Subcutaneous abdominal adipose tissue (tissue), 5 donors: ENCODE data around the gene FRMD6.
"Not testable (repeated sequence)": the region's sequence is repeated elsewhere in the genome, so short reads cannot be mapped to it uniquely, and the experiment has no call there.

Experiments used
- H3K27ac ChIP-seq: one replicate; pipeline ENCODE4 v1.7.0; 2013; ENCODE audit warnings: low read depth, mild to moderate bottlenecking, inconsistent platforms, low read length, moderate library complexity
- H3K27me3 ChIP-seq, 5 donors: one replicate each; pipeline ENCODE4 v1.7.0; 2013; ENCODE audit warnings: low read length in 5 of 5, inconsistent platforms in 1 of 5; ENCODE audit not compliant: control insufficient read depth in 5 of 5, insufficient read depth in 4 of 5
- H3K36me3 ChIP-seq, 5 donors: one replicate each; pipeline ENCODE4 v1.7.0; 2013; ENCODE audit warnings: low read length in 5 of 5; ENCODE audit not compliant: control insufficient read depth in 5 of 5, insufficient read depth in 5 of 5
- H3K4me1 ChIP-seq, 5 donors: one replicate each; pipeline ENCODE4 v1.7.0; 2013; ENCODE audit warnings: low read length in 5 of 5, mild to moderate bottlenecking in 3 of 5, moderate library complexity in 1 of 5; ENCODE audit not compliant: control insufficient read depth in 5 of 5, insufficient read depth in 5 of 5
- H3K4me3 ChIP-seq, 5 donors: one replicate each; pipeline ENCODE4 v1.7.0; 2013; ENCODE audit warnings: low read length in 5 of 5, low read depth in 1 of 5
- H3K9ac ChIP-seq, 5 donors: one replicate each; pipeline ENCODE4 v1.7.0; 2013; ENCODE audit warnings: low read length in 5 of 5, mild to moderate bottlenecking in 4 of 5, moderate library complexity in 3 of 5
- H3K9me3 ChIP-seq, 5 donors: one replicate each; pipeline ENCODE4 v1.7.0; 2013; ENCODE audit warnings: low read length in 5 of 5; ENCODE audit not compliant: control insufficient read depth in 5 of 5
- donor health status: healthy.
- donor health status: healthy.
- donor health status: healthy.
- donor health status: healthy.
- donor health status: healthy.

FRMD6 gene

DNA sequence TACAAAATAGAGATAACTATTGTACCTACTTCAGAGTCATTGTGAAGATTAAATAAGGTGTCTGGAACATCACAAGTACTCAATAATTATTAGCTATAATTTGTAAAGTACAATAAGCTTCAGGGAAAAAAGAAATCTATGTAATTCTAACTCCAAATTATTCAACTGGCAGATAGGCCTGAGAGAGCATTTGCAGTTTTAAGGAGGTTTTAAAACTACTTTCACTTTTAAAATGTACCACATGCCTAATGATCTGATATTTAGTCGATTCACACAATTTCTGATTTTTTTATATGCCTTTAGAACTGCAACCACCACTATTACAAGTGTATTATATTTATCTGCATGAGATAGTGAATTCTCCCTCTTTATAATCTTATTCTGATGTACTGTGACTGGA lies 24.9 kb upstream of the FRMD6 start:
- Histone ChIP-seq H3K27me3 (no peaks in the 10 kb centered on the region), H3K4me1 (no peaks in the 10 kb centered on the region), H3K9me3 (peaks cover 0 to 3% (median 0%) of the 10 kb centered on the region in 5 donors), H3K27ac (no peak overlapping the region), H3K9ac (peak overlapping the region in 1 of 5 donors; percentile 16), H3K4me3 (no peak overlapping the region), H3K36me3 (no peaks in the 10 kb centered on the region)

DNA sequence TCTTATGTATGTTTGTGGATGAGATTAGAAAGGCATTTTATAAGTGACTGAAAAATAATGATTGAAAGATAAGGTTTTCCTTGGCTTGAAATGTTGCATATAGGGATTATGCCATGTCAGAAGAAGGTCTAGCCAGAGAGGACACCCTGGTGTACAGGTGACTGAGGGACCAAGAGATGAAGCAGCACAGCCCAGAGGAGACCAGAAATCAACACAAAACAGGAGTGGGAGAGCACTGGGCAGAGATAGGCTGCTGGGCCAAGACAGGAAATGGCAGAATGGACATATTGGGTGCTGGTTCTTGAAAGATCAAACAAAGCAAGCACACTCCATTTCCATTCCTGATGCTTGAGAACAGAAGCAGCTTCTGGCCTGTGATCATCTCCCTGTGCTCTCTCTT lies 24.4 kb upstream of the FRMD6 start:
- no peaks in the 10 kb centered on the region for H3K4me1 ChIP-seq
- H3K27me3 ChIP-seq = no peaks in the 10 kb centered on the region
- no peak overlapping the region for H3K9ac ChIP-seq

DNA sequence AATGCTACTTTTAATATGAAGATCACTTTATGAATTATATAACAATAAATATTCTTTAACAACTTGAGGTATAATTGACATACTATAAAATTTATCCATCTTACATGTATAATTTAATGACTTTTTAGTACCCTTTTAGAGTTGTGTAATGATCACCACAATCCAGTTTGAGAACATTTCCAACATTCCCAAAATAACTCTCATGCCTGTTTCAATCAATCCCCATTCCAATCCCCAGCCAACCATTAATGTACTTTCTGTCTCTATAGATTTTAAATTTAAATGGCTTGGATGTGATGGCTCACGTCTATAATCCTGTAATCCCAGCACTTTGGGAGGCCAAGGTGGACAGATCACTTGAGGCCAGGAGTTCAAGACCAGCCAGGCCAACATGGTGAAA lies 23.5 kb upstream of the FRMD6 start:
- Histone ChIP-seq H3K4me3 (no peak overlapping the region), H3K36me3 (no peaks in the 10 kb centered on the region), H3K4me1 (no peaks in the 10 kb centered on the region), H3K27ac (no peak overlapping the region), H3K27me3 (no peaks in the 10 kb centered on the region), H3K9me3 (peaks cover 0 to 3% (median 0%) of the 10 kb centered on the region in 5 donors), H3K9ac (no peak overlapping the region)

More for the DNA sequence above, 24.4 kb upstream of the FRMD6 start:
- Histone ChIP-seq H3K4me3 (no peak overlapping the region), H3K9me3 (peaks cover 0 to 3% (median 0%) of the 10 kb centered on the region in 5 donors), H3K27ac (no peak overlapping the region), H3K36me3 (no peaks in the 10 kb centered on the region)

- H3K27ac ChIP-seq = no peak overlapping the region
- no peak overlapping the region for H3K9ac ChIP-seq
- no peaks in the 10 kb centered on the region for H3K36me3 ChIP-seq
- H3K4me3 ChIP-seq = no peak overlapping the region
- no peaks in the 10 kb centered on the region for H3K4me1 ChIP-seq
- no peaks in the 10 kb centered on the region for H3K27me3 ChIP-seq
- peaks cover 0 to 3% (median 0%) of the 10 kb centered on the region in 5 donors for H3K9me3 ChIP-seq
Measured at GRCh38 chr14:51630987-51631386, 20.7 kb upstream of the FRMD6 start.

DNA sequence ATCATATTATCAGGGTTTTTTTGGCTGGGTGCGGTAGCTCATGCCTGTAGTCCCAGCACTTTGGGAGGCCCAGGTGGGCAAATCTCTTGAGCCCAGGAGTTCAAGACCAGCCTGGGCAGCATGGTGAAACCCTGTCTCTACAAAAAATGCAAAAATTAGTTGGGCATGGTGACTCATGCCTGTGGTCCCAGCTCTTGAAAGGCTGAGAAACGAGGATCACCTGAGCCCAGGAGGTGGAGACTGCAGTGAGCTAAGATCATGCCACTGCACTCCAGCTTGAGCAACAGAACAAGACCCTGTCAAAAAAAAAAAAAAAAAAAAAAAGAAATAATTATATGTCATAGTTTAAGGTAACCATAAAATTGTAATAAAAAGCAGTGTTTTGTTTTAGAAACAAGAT lies 18.4 kb upstream of the FRMD6 start:
- not testable (repeated sequence) for H3K4me1 ChIP-seq, H3K27me3 ChIP-seq, H3K27ac ChIP-seq, H3K9ac ChIP-seq, H3K9me3 ChIP-seq, H3K4me3 ChIP-seq, H3K36me3 ChIP-seq

GRCh38 chr14:51636109-51636508 lies 15.6 kb upstream of the FRMD6 start:
- Histone ChIP-seq H3K27me3 (no peaks in the 10 kb centered on the region), H3K4me3 (no peak overlapping the region), H3K27ac (no peak overlapping the region), H3K9me3 (no peaks in the 10 kb centered on the region), H3K4me1 (peaks cover 0 to 9% (median 4%) of the 10 kb centered on the region in 5 donors), H3K9ac (no peak overlapping the region), H3K36me3 (no peaks in the 10 kb centered on the region)

DNA sequence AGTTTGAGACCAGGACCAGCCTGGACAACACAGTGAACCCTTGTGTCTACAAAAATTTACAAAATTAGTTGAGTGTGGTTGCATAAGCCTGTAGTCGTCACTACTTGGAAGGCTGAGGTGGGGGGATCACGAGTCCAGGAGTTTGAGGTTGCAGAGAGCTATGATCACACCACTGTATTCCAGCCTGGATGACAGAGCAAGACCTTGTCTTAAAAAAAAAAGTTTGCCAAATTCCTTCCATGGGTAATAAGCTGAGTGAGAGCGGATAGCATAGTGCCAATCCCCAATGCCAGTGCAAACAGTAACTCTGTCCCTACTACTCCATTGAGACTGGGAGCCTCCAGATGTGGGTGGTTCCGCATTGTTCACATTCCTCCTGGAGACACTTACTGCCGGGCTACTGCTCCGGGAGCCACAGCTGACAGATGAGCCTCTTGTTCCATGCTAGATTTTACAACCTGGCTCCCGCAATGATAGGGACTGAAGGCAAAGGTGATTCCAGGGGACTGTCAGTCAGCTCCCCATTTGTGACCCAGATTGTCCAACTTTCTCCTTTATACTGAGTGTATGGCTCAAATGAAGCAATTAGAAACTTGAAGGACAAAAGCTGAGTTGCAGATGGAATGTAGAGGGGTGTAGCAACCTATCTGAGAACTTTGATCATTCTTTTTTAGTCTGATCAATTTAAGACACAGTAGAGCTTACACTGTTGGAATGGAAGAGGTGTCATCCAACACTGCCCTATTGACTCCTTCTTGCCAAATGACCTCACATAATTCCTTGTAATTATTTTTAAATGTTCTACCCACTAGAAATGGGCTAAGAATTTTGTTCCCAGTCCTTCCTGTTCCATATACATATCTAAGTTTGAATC lies 13.4 kb upstream of the FRMD6 start:
- Histone ChIP-seq H3K9ac (no peak overlapping the region), H3K27ac (no peak overlapping the region), H3K36me3 (no peaks in the 10 kb centered on the region), H3K4me1 (peaks cover 0 to 9% (median 4%) of the 10 kb centered on the region in 5 donors), H3K9me3 (no peaks in the 10 kb centered on the region), H3K27me3 (no peaks in the 10 kb centered on the region), H3K4me3 (peak overlapping the region in 1 of 5 donors; percentile 13)

DNA sequence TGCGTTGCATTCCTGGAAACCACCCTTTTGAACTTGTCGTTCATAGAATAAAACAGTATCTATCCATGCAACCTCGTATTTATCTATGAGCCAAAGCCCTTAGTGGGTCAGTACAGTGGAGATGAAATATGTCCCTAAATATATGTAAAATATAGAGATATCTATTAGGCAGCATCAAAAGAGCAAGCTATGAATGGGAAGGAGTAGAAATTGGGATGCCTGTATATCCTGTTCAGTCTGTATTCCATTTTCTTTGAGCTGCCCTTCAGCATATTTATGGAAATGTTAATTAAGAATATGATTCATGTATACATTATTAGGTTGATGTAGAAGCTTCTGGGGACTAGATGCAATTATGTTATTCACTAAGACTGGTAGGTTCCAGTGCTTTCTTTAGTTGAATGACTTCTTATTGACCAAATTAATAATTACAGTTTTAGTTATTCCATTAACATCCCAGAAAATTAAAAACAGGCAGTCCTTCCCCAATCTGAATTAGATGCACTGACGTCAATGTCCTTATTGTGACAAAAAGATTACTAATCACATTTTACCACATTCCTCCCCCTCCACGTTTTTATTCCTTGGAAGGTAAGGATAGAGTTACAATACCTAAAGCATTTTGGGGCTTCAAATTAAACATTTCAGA lies 11.9 kb upstream of the FRMD6 start:
- Histone ChIP-seq H3K4me1 (peaks cover 0 to 9% (median 4%) of the 10 kb centered on the region in 5 donors), H3K27ac (no peak overlapping the region), H3K9ac (no peak overlapping the region), H3K36me3 (no peaks in the 10 kb centered on the region), H3K4me3 (no peak overlapping the region), H3K9me3 (no peaks in the 10 kb centered on the region), H3K27me3 (no peaks in the 10 kb centered on the region)

GRCh38 chr14:51643140-51643539 lies 8.6 kb upstream of the FRMD6 start:
- Histone ChIP-seq H3K4me3 (no peak overlapping the region), H3K36me3 (no peaks in the 10 kb centered on the region), H3K27ac (no peak overlapping the region), H3K9ac (no peak overlapping the region), H3K27me3 (no peaks in the 10 kb centered on the region), H3K4me1 (peaks cover 0 to 6% (median 4%) of the 10 kb centered on the region in 5 donors), H3K9me3 (no peaks in the 10 kb centered on the region)

DNA sequence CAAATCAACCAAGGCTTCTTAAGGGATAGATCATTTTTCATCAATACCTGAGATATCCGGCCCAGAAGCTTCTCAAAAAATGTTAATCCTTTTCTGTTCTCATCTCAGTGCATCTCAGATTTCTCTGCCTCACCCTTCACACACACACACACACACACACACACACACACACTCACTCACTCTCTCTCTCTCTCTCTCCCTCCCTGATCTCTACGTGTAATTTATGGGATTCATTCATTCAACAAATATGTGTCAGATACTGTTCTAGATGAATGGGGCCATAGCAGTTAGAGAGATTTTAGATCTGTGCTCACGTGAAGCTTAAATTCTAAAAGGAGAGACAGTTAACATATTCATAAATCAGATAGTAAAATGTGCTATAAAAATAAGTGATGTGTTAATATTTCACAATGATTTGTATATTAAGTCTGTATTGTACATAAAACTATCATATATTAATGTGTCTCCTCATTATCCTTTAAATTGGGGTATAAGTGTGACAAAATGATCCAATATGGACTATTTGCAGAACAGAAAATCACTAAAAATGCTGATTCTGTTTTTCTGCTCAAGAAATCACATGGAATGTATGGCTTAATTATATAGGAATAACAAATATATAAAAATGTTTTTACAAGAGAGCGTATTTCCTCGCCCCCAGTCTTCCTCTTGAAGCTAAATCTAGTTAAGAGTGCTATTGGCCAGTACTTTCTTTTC lies 7.3 kb upstream of the FRMD6 start:
- H3K4me1 ChIP-seq = no peaks in the 10 kb centered on the region
- no peak overlapping the region for H3K9ac ChIP-seq
- H3K4me3 ChIP-seq = no peak overlapping the region
- H3K27me3 ChIP-seq = no peaks in the 10 kb centered on the region
- no peaks in the 10 kb centered on the region for H3K36me3 ChIP-seq
- no peaks in the 10 kb centered on the region for H3K9me3 ChIP-seq
- no peak overlapping the region for H3K27ac ChIP-seq
